ENCODE results near the gene VNN1. TPM values are rescaled to one million over a fixed set of nuclear protein-coding genes. Genes with fewer than 3 reads are reported as not detected.
A peak's percentile ranks its signal among the peaks of the same experiment; 100 is the strongest.
"Not testable (repeated sequence)": the region's sequence is repeated elsewhere in the genome, so short reads cannot be mapped to it uniquely, and the experiment has no call there.

Gene VNN1
- total RNA-seq, 1 donor from 2014 or later: 10.1 TPM

DNA sequence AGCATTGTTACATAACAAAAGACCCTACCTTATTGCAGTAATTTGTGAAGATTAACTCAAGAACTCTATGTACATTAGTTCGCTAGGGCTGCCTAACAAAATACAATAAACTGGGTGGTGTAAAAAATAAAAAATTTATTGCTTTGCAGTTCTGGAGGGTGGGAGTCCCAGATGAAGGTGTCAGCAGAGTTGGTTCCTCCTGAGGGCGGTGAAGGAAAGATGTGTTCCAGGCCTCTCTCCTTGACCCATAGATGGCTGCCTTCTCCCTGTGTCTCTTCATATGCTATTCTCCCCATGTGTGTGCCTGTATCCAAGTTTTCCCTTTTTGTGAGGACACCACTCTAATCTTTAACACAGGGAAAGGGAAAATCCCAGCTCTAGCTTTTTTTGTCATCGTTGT, 305 bp upstream of the VNN1 start:
- ATAC-seq: peak; percentile 20
- no peaks in the 10 kb centered on the region for H3K9me3 ChIP-seq
- intact Hi-C loops (cut with DNase I): no loop called here

DNA sequence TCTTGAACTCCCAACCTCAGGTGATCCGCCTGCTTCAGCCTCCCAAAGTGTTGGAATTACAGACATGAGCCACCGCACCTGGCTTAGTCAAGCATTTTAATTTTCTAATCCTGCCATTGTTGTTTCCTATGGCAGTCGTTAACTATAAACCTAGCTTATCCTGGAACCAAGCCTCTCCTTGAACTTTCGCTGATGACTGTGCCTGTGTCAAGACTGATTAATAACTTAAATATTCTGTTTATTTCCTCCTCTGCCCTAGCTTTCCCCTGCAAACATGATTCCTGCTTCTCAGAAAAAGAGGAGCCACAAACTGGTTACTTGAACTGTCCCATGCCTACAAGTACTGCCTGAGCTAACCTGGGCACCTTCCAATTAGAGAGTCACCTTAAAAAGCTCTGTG, 1.5 kb downstream of the VNN1 start:
- Histone ChIP-seq H3K4me3 (no peak overlapping the region), H3K9me3 (no peaks in the 10 kb centered on the region), H3K36me3 (no peaks in the 10 kb centered on the region), H3K27ac (no peak overlapping the region), H3K4me1 (no peaks in the 10 kb centered on the region), H3K27me3 (no peaks in the 10 kb centered on the region)
- intact Hi-C loops (cut with DNase I): no loop called here
- no peak for ATAC-seq
- DNase-seq: no peak
- TF ChIP-seq, protein P1, sequence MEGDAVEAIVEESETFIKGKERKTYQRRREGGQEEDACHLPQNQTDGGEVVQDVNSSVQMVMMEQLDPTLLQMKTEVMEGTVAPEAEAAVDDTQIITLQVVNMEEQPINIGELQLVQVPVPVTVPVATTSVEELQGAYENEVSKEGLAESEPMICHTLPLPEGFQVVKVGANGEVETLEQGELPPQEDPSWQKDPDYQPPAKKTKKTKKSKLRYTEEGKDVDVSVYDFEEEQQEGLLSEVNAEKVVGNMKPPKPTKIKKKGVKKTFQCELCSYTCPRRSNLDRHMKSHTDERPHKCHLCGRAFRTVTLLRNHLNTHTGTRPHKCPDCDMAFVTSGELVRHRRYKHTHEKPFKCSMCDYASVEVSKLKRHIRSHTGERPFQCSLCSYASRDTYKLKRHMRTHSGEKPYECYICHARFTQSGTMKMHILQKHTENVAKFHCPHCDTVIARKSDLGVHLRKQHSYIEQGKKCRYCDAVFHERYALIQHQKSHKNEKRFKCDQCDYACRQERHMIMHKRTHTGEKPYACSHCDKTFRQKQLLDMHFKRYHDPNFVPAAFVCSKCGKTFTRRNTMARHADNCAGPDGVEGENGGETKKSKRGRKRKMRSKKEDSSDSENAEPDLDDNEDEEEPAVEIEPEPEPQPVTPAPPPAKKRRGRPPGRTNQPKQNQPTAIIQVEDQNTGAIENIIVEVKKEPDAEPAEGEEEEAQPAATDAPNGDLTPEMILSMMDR (IDR thresholded peaks at IDR 0.05): no peak

More for the DNA sequence above, 305 bp upstream of the VNN1 start:
- no peak for DNase-seq
- TF ChIP-seq, protein P1 (IDR thresholded peaks at IDR 0.05): no peak
- Histone ChIP-seq H3K36me3 (no peaks in the 10 kb centered on the region), H3K4me3 (no peak overlapping the region), H3K4me1 (no peaks in the 10 kb centered on the region), H3K27ac (peak overlapping the region; percentile 61), H3K27me3 (no peaks in the 10 kb centered on the region)

DNA sequence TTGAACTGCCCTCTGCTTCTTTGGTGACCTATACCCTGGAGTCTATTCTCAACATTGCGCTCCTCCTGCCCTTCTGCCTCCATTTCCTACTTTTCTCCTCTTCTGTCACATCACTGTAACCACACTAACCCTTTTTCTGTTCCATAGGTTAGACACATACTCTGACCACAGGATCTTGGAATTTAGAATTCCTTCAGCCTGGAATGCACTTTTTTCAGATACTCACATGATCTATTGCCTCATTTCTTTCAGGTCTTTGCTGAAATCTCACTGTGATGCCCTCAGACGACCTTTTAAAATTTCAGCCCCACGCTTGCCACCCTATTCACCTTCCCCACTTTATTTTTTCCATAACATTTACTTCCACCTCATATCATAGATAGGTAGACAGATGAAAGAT, 5.1 kb downstream of the VNN1 start:
- intact Hi-C loops (cut with DNase I): no loop called here
- H3K27me3 ChIP-seq: no peaks in the 10 kb centered on the region
- H3K36me3 ChIP-seq: no peaks in the 10 kb centered on the region
- H3K4me1 ChIP-seq: no peaks in the 10 kb centered on the region
- H3K9me3 ChIP-seq: no peaks in the 10 kb centered on the region
- TF ChIP-seq, protein P1 (IDR thresholded peaks at IDR 0.05): no peak
- no peak for DNase-seq
- no peak overlapping the region for H3K4me3 ChIP-seq
- no peak overlapping the region for H3K27ac ChIP-seq
- ATAC-seq: no peak

DNA sequence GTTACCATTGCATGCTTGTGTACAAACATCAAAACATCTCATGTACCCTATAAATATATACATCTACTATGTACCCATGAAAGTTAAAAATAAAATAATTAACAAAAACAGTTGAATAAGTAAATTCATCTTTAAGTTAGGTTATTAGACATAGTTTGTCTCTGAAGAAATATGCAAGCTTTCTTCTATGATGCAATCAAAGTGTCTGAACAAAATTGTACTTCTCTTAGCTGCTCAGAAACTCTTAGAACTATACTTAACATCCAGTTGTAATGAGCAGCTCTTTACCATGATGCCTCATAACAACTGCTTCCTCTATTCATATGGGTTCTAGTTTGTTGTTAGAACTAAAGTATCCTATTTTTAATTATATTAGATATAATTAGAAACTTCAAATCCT, 5.9 kb downstream of the VNN1 start:
- Histone ChIP-seq H3K4me3 (no peak overlapping the region), H3K27me3 (no peaks in the 10 kb centered on the region), H3K36me3 (no peaks in the 10 kb centered on the region), H3K9me3 (no peaks in the 10 kb centered on the region), H3K27ac (no peak overlapping the region), H3K4me1 (no peaks in the 10 kb centered on the region)
- ATAC-seq (no peak), DNase-seq (no peak)
- intact Hi-C loops (cut with DNase I): no loop called here
- TF ChIP-seq, protein P1 (IDR thresholded peaks at IDR 0.05): no peak

DNA sequence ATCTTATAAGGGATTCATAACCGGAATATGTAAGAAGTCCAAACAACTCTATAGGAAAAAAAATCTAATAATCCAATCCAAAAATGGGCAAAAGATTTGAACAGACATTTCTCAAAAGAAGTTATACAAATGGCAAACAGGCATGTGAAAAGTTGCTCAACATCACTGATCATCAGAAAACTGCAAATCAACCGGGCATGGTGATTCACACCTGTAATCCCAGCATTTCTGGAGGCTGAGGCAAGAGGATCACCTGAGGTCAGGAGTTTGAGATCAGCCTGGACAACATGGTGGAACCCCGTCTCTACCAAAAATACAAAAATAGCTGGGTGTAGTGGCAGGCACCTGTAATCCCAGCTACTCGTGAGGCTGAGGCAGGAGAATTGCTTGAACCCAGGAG, 7.1 kb downstream of the VNN1 start:
- H3K27me3 ChIP-seq; H3K4me3 ChIP-seq; H3K36me3 ChIP-seq; H3K4me1 ChIP-seq; intact Hi-C loops (cut with DNase I); ATAC-seq; H3K27ac ChIP-seq; DNase-seq; H3K9me3 ChIP-seq: not testable (repeated sequence)

DNA sequence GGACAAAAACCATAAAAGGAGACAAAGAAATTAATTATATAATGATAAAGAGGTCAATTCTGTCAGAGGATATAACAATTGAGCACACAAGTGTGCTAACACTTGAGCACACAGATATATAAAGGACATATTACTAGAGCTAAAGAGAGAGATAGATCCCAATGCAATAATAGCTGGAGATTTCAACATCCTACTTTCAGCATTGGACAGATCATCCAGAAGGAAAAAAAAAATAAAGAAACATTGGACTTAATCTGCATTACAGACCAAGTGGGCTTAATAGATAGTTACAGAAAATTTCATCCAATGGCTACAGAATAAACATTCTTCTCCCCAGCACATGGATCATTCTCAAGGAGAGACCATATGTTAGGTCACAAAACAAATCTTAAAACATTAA, 9.9 kb downstream of the VNN1 start:
- no peaks in the 10 kb centered on the region for H3K27me3 ChIP-seq
- no peak overlapping the region for H3K4me3 ChIP-seq
- H3K9me3 ChIP-seq: no peaks in the 10 kb centered on the region
- ATAC-seq: no peak
- no peaks in the 10 kb centered on the region for H3K36me3 ChIP-seq
- intact Hi-C loops (cut with DNase I): no loop called here
- no peaks in the 10 kb centered on the region for H3K4me1 ChIP-seq
- TF ChIP-seq, protein P1 (IDR thresholded peaks at IDR 0.05): no peak
- H3K27ac ChIP-seq: no peak overlapping the region
- no peak for DNase-seq

All from upper lobe of right lung (tissue), 1 donor.